Measurements from ENCODE around the gene OPRL1. TPM values are rescaled to one million over a fixed set of nuclear protein-coding genes. Genes with fewer than 3 reads are reported as not detected.

The OPRL1 gene
- total RNA-seq, 1 donor from 2014 or later: 0.06 TPM

DNA sequence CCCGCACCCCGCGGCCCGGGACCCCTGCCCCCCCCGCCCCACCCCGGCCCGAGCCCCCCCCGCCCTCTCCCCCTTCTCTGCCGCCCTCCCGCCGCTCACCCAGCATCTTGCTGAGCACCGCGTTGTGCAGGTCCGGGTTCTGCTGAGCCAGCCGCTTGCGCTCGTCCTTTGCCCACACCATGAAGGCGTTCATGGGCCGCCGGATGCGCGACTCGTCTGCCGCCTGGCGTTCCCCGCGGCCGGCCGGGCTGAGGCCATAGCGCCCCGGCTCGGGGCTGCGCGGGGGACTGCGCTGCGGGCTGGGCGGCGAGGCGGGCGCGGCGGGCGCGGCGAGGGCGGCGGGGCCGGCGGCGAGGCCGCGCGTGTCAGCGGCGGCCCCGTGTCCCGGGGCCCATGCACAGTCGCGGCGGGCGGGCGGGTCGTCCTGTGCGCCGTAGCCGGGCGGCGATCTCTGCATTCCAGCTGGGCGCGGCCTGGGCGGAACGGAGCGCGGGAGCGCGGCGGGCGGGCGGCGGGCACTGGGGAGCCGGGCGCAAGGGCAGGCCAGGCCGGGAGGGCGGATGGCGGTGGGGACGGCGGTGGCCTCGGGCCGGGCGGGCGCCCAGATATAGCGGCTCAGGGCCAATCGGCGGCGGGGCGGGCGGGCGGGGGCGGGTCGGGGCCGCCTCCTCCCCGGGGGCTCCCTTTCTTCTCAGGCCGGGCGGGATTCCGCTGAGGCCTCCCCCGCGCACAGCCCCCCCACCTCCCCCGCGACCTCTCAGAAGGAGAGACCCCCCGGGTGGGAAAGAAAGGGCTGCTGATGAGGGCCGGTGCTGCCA, 30.6 kb upstream of the OPRL1 start, which contains the start of gene SOX18:
TSS of gene SOX18 (minus strand) at position 580 of the 818 bp plus-strand sequence. CDS start at position 457, 123 bp downstream.
- H3K4me3 ChIP-seq (ENCODE audit: low read depth, low read length): no peak within 1 kb of the TSS
- TF ChIP-seq CTCF (conservative IDR thresholded peaks at IDR 0.05; ENCODE audit: low read depth, low read length): no peak
- no peak for DNase-seq (ENCODE audit: low read depth)

GRCh38 chr20:64049878-64050260, 30.0 kb upstream of the OPRL1 start:
- H3K4me3 ChIP-seq (ENCODE audit: low read depth, low read length): no peak overlapping the region
- no peak for TF ChIP-seq CTCF (conservative IDR thresholded peaks at IDR 0.05; ENCODE audit: low read depth, low read length)

GRCh38 chr20:64050261-64051032, 29.4 kb upstream of the OPRL1 start:
- TF ChIP-seq CTCF (conservative IDR thresholded peaks at IDR 0.05; ENCODE audit: low read depth, low read length): no peak
- no peak for DNase-seq (ENCODE audit: low read depth)
- no peak overlapping the region for H3K4me3 ChIP-seq (ENCODE audit: low read depth, low read length)

More at GRCh38 chr20:64049878-64050260, 30.0 kb upstream of the OPRL1 start:
- DNase-seq (ENCODE audit: low read depth): no peak

- DNase-seq (ENCODE audit: low read depth): no peak
- no peak overlapping the region for H3K4me3 ChIP-seq (ENCODE audit: low read depth, low read length)
- no peak for TF ChIP-seq CTCF (conservative IDR thresholded peaks at IDR 0.05; ENCODE audit: low read depth, low read length)
These were observed 28.8 kb upstream of the OPRL1 start for GRCh38 chr20:64051033-64051452.

DNA sequence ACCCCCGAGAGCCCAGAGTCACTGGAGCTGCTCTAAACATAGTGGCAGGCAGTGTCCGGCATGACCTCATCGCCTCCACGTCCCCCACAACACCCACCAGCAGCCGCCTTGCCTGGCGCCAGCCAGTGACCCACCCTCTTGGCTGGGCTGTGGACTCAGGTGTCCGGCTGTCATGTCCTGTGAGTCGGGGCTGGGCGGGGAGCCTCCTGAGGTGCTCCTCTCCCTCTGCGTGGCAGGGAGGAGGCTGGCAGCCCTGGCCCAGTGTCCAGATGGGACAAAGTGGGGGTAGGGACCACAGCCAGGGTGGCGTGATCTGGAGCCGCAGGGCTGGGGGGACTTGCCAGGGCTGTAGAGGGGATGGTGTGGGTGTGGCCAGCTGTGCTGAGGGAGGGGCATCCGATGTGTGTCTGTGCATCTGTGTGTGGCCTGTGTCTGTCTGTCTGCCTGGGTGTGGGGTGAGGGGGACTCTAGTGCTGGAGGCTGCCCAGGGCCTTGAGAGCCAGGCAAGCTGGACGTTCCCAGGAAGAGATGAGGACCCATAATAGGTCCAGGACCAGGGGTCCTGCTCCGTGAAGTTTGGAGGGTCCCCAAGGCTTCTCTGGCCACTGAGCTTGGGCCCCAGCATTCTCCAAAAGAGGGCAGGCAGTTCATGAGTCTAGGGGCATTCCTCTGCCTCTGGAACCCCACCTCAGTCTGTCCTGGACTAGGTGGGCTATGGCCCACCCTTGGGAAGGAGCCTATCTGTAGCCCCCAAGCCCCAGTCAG, 28.1 kb upstream of the OPRL1 start:
- no peak for DNase-seq (ENCODE audit: low read depth)
- no peak for TF ChIP-seq CTCF (conservative IDR thresholded peaks at IDR 0.05; ENCODE audit: low read depth, low read length)

DNA sequence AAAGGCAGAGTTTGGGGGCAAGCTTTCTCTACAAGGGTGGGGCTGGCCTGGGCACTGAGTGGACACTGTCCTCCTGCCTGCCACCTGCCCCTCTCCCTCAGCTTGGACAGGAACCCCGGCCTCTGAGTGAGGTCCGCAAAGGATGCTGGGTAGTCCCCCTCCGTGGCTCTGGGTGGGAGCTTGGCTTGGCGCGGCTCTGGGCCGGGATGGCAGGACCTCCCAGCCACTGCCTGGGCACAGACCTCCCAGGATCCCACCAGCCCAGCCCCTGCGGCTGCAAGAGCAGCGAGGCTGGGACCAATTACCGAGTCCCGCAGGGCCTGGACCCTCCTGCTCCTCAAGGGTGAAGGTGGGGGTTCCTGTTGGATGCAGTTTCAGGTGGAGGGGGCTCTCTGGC, 27.6 kb upstream of the OPRL1 start:
- no peak for TF ChIP-seq CTCF (conservative IDR thresholded peaks at IDR 0.05; ENCODE audit: low read depth, low read length)
- no peak for DNase-seq (ENCODE audit: low read depth)
- H3K4me3 ChIP-seq (ENCODE audit: low read depth, low read length): no peak overlapping the region

More for the DNA sequence above, 28.1 kb upstream of the OPRL1 start:
- no peak overlapping the region for H3K4me3 ChIP-seq (ENCODE audit: low read depth, low read length)

Measured in epithelial cell of proximal tubule (primary cell).